Glutamatergic neuron (in vitro differentiated cells): Measurements from ENCODE around the gene RGS14. TPM values are rescaled to one million over a fixed set of nuclear protein-coding genes. Genes with fewer than 3 reads are reported as not detected.

Experiments
- DNase-seq: peaks from one replicate; pipeline ENCODE4 v3.0.0; 2022
- H3K27ac Mint-ChIP-seq: one replicate; pipeline ENCODE4 v1.8.0; 2020; ENCODE audit warnings: mild to moderate bottlenecking, mixed read lengths, inconsistent platforms; ENCODE audit not compliant: unreplicated experiment
- H3K27me3 Mint-ChIP-seq: one replicate; pipeline ENCODE4 v1.8.0; 2020; ENCODE audit warnings: mild to moderate bottlenecking, moderate library complexity, mixed read lengths, inconsistent platforms; ENCODE audit not compliant: unreplicated experiment
- H3K36me3 Mint-ChIP-seq: one replicate; pipeline ENCODE4 v1.8.0; 2020; ENCODE audit warnings: mild to moderate bottlenecking, mixed read lengths, inconsistent platforms; ENCODE audit not compliant: unreplicated experiment
- H3K4me1 Mint-ChIP-seq: one replicate; pipeline ENCODE4 v1.8.0; 2020; ENCODE audit warnings: mild to moderate bottlenecking, low read depth, mixed read lengths, inconsistent platforms; ENCODE audit not compliant: unreplicated experiment
- H3K4me3 Mint-ChIP-seq: one replicate; pipeline ENCODE4 v1.8.0; 2020; ENCODE audit warnings: mild to moderate bottlenecking, mixed read lengths, inconsistent platforms; ENCODE audit not compliant: unreplicated experiment
- H3K9me3 Mint-ChIP-seq: one replicate; pipeline ENCODE4 v1.8.0; 2020; ENCODE audit warnings: mild to moderate bottlenecking, moderate library complexity, mixed read lengths, inconsistent platforms; ENCODE audit not compliant: unreplicated experiment
- CTCF ChIP-seq: fragments of 200-600 bp; sonication (generic); IDR thresholded peaks from one replicate; pipeline ENCODE4 v1.5.0; 2021; ENCODE audit not compliant: partially characterized antibody, unreplicated experiment
- total RNA-seq: library from RNA; stranded (reverse); fragmentation: NEBNext Ultra II Directional; extraction: Animal tissue kit (Norgen Biotek cat#: 25700); gene quantifications from one replicate; pipeline ENCODE4 v1.2.1, GENCODE V29; 2021; ENCODE audit not compliant: unreplicated experiment

The RGS14 gene
- total RNA-seq, 1 donor from 2014 or later: 15.9 TPM

GRCh38 chr5:177390363-177391300 is 32.9 kb downstream of the RGS14 start:
- peaks cover 10% of the 10 kb centered on the region for H3K27me3 Mint-ChIP-seq
- H3K9me3 Mint-ChIP-seq: peaks cover 5% of the 10 kb centered on the region
- no peak overlapping the region for H3K4me3 Mint-ChIP-seq
- H3K4me1 Mint-ChIP-seq: peaks cover 7% of the 10 kb centered on the region
- H3K27ac Mint-ChIP-seq: peak overlapping the region; percentile 13
- H3K36me3 Mint-ChIP-seq: no peaks in the 10 kb centered on the region
- DNase-seq: peak; percentile 89
- TF ChIP-seq CTCF: peak; percentile 95

- no peak for DNase-seq
- Mint-ChIP-seq H3K4me3 (no peak overlapping the region), H3K36me3 (no peaks in the 10 kb centered on the region), H3K9me3 (peaks cover 5% of the 10 kb centered on the region), H3K4me1 (peaks cover 7% of the 10 kb centered on the region), H3K27ac (no peak overlapping the region), H3K27me3 (peaks cover 10% of the 10 kb centered on the region)
- no peak for TF ChIP-seq CTCF
These were observed 35.0 kb downstream of the RGS14 start for GRCh38 chr5:177392765-177393164.

GRCh38 chr5:177393206-177393765 is 35.6 kb downstream of the RGS14 start:
- no peaks in the 10 kb centered on the region for H3K36me3 Mint-ChIP-seq
- no peak for DNase-seq
- peaks cover 9% of the 10 kb centered on the region for H3K27me3 Mint-ChIP-seq
- no peak overlapping the region for H3K27ac Mint-ChIP-seq
- peaks cover 7% of the 10 kb centered on the region for H3K4me1 Mint-ChIP-seq
- H3K9me3 Mint-ChIP-seq: peaks cover 3% of the 10 kb centered on the region
- TF ChIP-seq CTCF: no peak
- H3K4me3 Mint-ChIP-seq: no peak overlapping the region

DNA sequence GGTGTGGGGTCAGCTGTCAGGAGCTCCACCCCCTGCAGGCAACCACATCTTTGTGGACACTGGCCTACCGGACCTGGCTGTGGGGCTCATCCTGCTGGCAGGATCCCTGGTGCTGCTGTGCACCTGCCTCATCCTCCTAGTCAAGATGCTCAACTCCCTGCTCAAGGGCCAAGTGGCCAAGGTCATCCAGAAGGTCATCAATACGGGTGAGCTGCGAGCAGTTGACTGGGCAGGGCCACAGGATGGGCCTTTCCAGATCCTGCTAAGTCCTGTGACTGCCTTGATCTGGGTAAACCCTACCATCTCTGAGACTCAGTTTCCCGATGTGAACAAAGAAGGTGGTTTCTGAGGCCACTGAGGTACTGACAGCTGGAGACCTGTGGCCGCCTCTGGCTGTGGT is 36.3 kb downstream of the RGS14 start:
- peaks cover 7% of the 10 kb centered on the region for H3K4me1 Mint-ChIP-seq
- no peak for DNase-seq
- TF ChIP-seq CTCF: no peak
- H3K4me3 Mint-ChIP-seq: no peak overlapping the region
- peaks cover 3% of the 10 kb centered on the region for H3K9me3 Mint-ChIP-seq
- no peaks in the 10 kb centered on the region for H3K36me3 Mint-ChIP-seq
- H3K27me3 Mint-ChIP-seq: peaks cover 6% of the 10 kb centered on the region
- no peak overlapping the region for H3K27ac Mint-ChIP-seq

GRCh38 chr5:177396078-177396477 is 38.4 kb downstream of the RGS14 start:
- no peak for TF ChIP-seq CTCF
- Mint-ChIP-seq H3K9me3 (peaks cover 3% of the 10 kb centered on the region), H3K27ac (no peak overlapping the region), H3K36me3 (no peaks in the 10 kb centered on the region), H3K4me1 (no peaks in the 10 kb centered on the region), H3K4me3 (no peak overlapping the region), H3K27me3 (no peaks in the 10 kb centered on the region)
- DNase-seq: no peak
